HFF-Myc (cell line): ENCODE data around the gene CCS.

Experiments
- DNase-seq: peaks from one replicate; pipeline ENCODE4 v3.0.0-alpha.2; 2011; ENCODE audit warnings: low read depth; ENCODE audit errors: extremely low read depth
- H3K4me3 ChIP-seq: replicated peaks from 2 replicates; pipeline ENCODE4 v1.5.1; 2011; ENCODE audit warnings: low read depth, mild to moderate bottlenecking, control low read depth, low read length
- TF ChIP-seq, protein P1 (sequence below): IDR thresholded peaks from 2 replicates; pipeline ENCODE4 v1.5.1; 2012; ENCODE audit warnings: mild to moderate bottlenecking, low read depth, low read length, control low read depth; ENCODE audit errors: missing control alignments

The CCS gene

DNA sequence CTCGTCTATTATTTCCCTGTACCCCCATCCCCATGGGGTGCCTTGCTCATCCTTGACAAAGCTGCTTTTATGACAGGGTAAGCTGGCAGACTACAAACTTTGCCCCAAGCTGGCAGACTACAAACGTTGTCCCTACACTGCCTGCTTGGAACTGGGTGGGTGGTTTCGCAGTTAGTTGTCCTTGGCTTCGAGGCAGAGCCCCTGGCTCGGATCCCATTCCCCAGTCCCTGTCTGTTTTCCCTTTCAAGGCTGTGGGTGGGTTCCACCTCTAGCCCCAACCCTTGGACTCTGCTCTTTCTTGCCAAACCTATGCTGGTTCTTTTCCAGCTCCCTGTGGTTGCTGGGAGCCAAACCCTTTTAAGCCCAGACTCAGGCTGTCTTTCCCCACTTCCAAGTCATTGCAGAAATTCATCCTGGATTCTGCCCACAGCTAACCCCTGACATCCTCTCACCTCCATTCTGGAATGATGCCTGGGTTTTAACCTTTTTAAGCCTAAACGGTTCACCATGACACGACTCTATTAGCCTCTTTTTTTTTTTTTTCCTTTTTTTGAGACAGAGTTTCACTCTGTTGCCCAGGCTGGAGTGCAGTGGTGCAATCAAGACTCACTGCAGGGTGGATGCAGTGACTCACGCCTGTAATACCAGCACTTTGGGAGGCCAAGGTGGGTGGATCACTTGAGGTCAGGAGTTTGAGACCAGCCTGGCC is 14.3 kb downstream of the CCS start:
- H3K4me3 ChIP-seq: no peak overlapping the region
- DNase-seq: no peak
- TF ChIP-seq, protein P1, sequence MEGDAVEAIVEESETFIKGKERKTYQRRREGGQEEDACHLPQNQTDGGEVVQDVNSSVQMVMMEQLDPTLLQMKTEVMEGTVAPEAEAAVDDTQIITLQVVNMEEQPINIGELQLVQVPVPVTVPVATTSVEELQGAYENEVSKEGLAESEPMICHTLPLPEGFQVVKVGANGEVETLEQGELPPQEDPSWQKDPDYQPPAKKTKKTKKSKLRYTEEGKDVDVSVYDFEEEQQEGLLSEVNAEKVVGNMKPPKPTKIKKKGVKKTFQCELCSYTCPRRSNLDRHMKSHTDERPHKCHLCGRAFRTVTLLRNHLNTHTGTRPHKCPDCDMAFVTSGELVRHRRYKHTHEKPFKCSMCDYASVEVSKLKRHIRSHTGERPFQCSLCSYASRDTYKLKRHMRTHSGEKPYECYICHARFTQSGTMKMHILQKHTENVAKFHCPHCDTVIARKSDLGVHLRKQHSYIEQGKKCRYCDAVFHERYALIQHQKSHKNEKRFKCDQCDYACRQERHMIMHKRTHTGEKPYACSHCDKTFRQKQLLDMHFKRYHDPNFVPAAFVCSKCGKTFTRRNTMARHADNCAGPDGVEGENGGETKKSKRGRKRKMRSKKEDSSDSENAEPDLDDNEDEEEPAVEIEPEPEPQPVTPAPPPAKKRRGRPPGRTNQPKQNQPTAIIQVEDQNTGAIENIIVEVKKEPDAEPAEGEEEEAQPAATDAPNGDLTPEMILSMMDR: no peak

DNA sequence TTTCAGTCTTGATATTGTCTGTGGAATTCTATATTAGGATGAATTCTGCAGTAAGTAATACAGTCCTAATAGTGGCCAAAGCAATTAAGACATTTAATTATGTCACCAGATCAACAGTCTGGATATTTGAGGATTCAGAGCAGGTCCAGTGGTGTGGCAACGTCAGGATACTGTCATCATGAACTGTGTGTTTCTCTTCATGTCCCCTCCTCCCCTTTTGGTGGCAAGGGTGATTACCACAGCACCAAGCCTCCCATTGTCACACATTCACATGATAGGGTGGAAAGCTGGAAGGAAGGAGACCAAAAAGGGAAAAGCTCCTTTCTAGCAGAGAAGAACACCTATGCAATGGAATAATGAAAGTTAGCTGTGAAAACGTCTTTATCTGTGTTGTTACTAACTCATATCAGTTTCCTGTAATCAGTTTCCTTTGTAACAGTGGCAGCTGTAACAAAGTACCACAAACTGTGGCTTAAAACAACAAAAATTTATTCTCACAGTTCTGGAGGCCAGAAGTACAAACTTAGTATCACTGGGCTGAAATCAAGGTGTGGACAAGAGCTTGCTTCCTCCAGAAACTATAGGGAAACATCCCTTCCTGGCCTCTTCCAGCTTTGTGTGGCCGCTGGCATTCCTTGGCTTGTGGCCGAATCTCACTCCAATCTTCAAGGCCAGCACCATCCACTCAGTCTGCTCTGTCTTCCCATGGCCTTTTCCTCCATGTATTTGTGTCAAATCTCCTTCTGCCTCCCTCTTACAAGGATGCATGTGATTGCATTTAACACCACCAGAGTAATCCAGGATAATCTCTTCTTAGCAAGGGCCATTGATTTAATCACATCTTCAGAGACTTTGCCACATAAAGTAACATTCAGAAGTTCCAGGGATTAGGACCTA is 17.0 kb downstream of the CCS start:
- H3K4me3 ChIP-seq: no peak overlapping the region
- DNase-seq: no peak
- TF ChIP-seq, protein P1: no peak

DNA sequence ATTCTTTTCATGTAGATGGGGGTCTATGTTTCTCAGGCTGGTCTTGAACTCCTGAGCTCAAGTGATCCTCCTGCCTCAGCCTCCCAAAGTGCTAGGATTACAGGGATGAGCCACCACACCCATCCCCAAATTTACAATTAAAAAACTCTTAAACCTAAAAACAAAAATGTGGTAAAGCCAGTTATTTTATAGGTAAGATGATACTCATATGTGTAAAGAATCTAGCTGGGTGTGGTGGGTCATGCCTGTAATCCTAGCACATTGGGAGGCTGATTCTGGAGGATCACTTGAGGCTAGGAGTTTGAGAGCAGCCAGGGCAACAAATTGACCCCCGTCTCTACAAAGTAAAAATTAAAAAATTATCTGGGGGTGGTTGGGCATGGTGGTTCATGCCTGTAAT is 19.5 kb downstream of the CCS start:
- H3K4me3 ChIP-seq: no peak overlapping the region
- DNase-seq: no peak
- TF ChIP-seq, protein P1: no peak

DNA sequence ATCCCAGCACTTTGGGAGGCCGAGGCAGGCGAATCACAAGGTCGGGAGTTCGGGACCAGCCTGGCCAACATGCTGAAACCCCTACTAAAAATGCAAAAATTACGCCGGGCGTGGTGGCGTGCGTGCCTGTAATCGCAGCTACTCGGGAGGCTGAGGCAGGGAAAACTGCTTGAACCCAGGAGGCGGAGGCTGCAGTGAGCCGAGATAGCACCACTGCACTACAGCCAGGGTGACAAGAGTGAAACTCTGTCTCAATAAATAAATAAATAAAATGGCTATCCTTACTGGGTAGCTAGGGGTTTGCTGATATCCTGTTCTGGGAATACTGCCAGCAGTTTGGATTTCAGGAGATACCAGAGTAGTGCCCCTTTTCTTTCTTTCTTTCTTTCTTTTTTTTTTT is 21.1 kb downstream of the CCS start:
- H3K4me3 ChIP-seq: no peak overlapping the region
- no peak for DNase-seq
- TF ChIP-seq, protein P1: no peak

DNA sequence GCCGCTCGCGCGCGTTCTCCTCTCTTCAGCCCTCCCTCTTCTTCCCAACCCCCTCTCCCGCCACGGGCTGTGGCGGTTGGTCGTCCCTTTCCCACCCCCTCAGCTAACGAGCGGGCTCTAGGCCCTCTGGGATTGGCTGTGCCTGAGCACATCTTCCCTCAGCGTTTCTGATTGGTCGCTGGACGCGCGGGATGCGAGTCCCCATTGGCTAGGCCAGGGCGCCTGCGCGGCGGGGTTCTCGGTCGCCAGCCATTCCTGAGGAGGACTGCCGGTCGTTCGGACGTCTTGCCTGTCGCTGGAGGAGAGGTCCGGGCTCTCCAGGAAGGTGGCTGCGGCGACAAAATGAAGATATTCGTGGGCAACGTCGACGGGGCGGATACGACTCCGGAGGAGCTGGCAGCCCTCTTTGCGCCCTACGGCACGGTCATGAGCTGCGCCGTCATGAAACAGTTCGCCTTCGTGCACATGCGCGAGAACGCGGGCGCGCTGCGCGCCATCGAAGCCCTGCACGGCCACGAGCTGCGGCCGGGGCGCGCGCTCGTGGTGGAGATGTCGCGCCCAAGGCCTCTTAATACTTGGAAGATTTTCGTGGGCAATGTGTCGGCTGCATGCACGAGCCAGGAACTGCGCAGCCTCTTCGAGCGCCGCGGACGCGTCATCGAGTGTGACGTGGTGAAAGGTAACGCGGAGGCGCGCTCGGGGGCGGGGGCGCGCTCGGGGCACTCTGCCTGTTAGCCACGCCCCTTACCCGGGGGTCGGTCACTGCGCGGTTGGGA is 23.6 kb downstream of the CCS start, which contains the start of gene RBM14:
Gene RBM14 (plus strand): TSS at position 252 of the 776 bp plus-strand sequence. CDS start 91 bp downstream, at position 343.
- TF ChIP-seq, protein P1: no peak
- peak; percentile 98 for DNase-seq

DNA sequence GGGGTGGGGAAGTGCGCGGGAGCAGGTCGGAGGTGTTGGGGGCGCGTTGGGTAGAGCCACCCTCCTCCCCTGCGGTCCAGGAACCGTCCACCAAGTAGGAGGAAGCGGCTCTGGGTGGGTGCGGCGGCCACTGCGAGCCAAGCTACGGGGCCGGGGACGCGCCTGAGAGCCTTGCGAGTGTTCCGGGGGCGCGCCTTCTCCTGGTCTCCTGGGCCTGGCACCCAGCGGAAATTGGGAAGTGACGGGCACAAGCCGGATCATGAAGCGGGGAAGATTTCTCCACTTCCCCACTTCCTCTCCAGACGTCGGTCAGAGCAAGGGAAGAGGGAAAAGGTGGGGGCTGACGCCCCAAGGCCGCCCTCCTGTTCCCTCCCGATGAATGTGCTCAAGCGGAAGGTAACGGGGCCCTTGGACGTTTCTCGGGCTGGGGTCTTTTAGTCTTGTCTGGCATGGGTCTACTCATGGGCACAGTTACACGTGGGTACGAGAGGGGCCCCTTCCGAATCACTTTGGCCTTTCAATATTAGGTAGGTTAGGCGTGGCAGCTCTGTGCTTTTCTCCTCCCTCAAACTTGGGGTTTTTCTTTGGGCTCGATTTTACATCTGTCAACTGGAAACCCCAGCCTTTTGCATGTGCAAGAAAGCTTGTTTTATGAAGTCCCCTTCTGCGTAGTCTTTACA is 24.3 kb downstream of the CCS start:
- TF ChIP-seq, protein P1: no peak
- no peak for DNase-seq
- peak overlapping the region; percentile 74 for H3K4me3 ChIP-seq

More for the DNA sequence above, 23.6 kb downstream of the CCS start, which contains the start of gene RBM14:
- H3K4me3 ChIP-seq: peak within 1 kb of the TSS; percentile 74
